NCI-H2171 treated with DMSO at 0.1 percent for 48 hours (cell line): ENCODE results near the gene ORM2.

ENCODE experiments used
- DNase-seq: peaks from one replicate; lab custom pipeline; 2025; lab: John Stamatoyannopoulos, UW

Gene ORM2

GRCh38 chr9:114371973-114372917, 42.6 kb downstream of the ORM2 start:
- DNase-seq, result no peak

- no peak for DNase-seq
These were observed 43.3 kb downstream of the ORM2 start for GRCh38 chr9:114372921-114373448.

GRCh38 chr9:114373960-114374730, 44.5 kb downstream of the ORM2 start:
- no peak for DNase-seq

GRCh38 chr9:114374936-114375335, 45.3 kb downstream of the ORM2 start:
- no peak for DNase-seq

GRCh38 chr9:114375386-114376175, 45.9 kb downstream of the ORM2 start:
- DNase-seq, result no peak

- DNase-seq, result no peak
These were observed 47.1 kb downstream of the ORM2 start for GRCh38 chr9:114376586-114377445.

GRCh38 chr9:114378016-114378415, 48.3 kb downstream of the ORM2 start:
- DNase-seq, result no peak

- DNase-seq, result no peak
These were observed 49.2 kb downstream of the ORM2 start for GRCh38 chr9:114378883-114379282.
